Endothelial cell of umbilical vein (primary cell): Measurements from ENCODE around the gene PRKCD. TPM values are rescaled to one million over a fixed set of nuclear protein-coding genes. Genes with fewer than 3 reads are reported as not detected.

Experiments
- BruUV-seq: library from RNA; stranded (reverse); fragments of 400-500 nt; replicated peaks from 2 replicates; lab custom pipeline; 2021; lab: Mats Ljungman, UMichigan
- CTCF ChIA-PET: fragments of 300-600, 350-600 bp; sonication (Branson Sonifier 250); formaldehyde crosslinking; loops from one replicate; lab custom pipeline; 2021; ENCODE audit warnings: antibody characterized with exemption, inconsistent platforms; lab: Charles Lee
- POLR2A ChIA-PET: fragments of 300-600, 350-600 bp; sonication (Branson Sonifier 250); formaldehyde crosslinking; loops from one replicate; lab custom pipeline; 2021; ENCODE audit warnings: antibody characterized with exemption, inconsistent platforms; lab: Charles Lee
- DNase-seq: peaks from one replicate; pipeline ENCODE4 v3.0.0-alpha.2; 2011; ENCODE audit warnings: low read depth, low spot score
- FAIRE-seq: peaks from 2 replicates; lab custom pipeline; 2011; peaks lifted over from hg19 to GRCh38; lab: Jason Lieb, UNC
- H2AFZ ChIP-seq: 2 replicates; pipeline ENCODE4 v1.6.0; 2012; ENCODE audit warnings: low read depth, low read length, control low read depth, inconsistent platforms
- H3K27ac ChIP-seq: 2 replicates; pipeline ENCODE4 v1.5.1; 2011; ENCODE audit warnings: low read depth, mild to moderate bottlenecking, control low read depth, low read length, moderate library complexity; ENCODE audit not compliant: insufficient read depth
- H3K27me3 ChIP-seq, 2 experiments: 2 replicates each; pipeline versions ENCODE4 v1.6.0 to v1.6.1; 2011; ENCODE audit warnings: low read length in 2 of 2, mixed read lengths in 1 of 2; ENCODE audit not compliant: control insufficient read depth in 2 of 2, insufficient read depth in 2 of 2
- H3K36me3 ChIP-seq, 2 experiments: 2 replicates in 1 of 2; 3 replicates in 1 of 2; pipeline ENCODE4 v1.5.1; 2011; ENCODE audit warnings: low read length in 2 of 2, mild to moderate bottlenecking in 1 of 2, moderate library complexity in 1 of 2; ENCODE audit not compliant: control insufficient read depth in 2 of 2, insufficient read depth in 2 of 2; ENCODE audit errors: extremely low read depth in 1 of 2
- H3K4me1 ChIP-seq: 3 replicates; pipeline ENCODE4 v1.5.1; 2011; ENCODE audit warnings: mild to moderate bottlenecking, low read length; ENCODE audit not compliant: control insufficient read depth, insufficient read depth; ENCODE audit errors: extremely low read depth
- H3K4me2 ChIP-seq: 2 replicates; pipeline ENCODE4 v1.6.1; 2011; ENCODE audit warnings: low read length, control low read depth, mixed read lengths; ENCODE audit not compliant: insufficient read depth
- H3K4me3 ChIP-seq, 3 experiments: fragments of 200-600 bp in 1 of 3; sonication (generic), shearing (Covaris generic) in 1 of 3; replicated peaks in 1 of 3; 2 replicates each; pipeline ENCODE4 v1.5.1; 2011 to 2016; ENCODE audit warnings: control low read depth in 3 of 3, low read length in 3 of 3, mild to moderate bottlenecking in 2 of 3, inconsistent platforms in 1 of 3, low read depth in 1 of 3, moderate library complexity in 1 of 3; ENCODE audit not compliant: insufficient read depth in 1 of 3
- H3K79me2 ChIP-seq: 2 replicates; pipeline ENCODE4 v1.6.0; 2012; ENCODE audit warnings: low read length, inconsistent platforms; ENCODE audit not compliant: control insufficient read depth, insufficient read depth
- H3K9ac ChIP-seq: replicated peaks from 2 replicates; pipeline ENCODE3; 2011; ENCODE audit warnings: low read length, control low read depth; ENCODE audit not compliant: insufficient read depth; ENCODE audit errors: extremely low read depth
- H3K9me1 ChIP-seq: replicated peaks from 3 replicates; pipeline ENCODE4 v1.6.0; 2011; ENCODE audit warnings: mild to moderate bottlenecking, low read length; ENCODE audit not compliant: control insufficient read depth, insufficient read depth; ENCODE audit errors: extremely low read depth
- H3K9me3 ChIP-seq: replicated peaks from 2 replicates; pipeline ENCODE4 v1.5.1; 2012; ENCODE audit warnings: low read length, inconsistent platforms; ENCODE audit not compliant: control insufficient read depth, insufficient read depth
- H4K20me1 ChIP-seq: replicated peaks from 2 replicates; pipeline ENCODE3; 2011; ENCODE audit warnings: mild to moderate bottlenecking, low read length; ENCODE audit not compliant: control insufficient read depth, insufficient read depth; ENCODE audit errors: extremely low read depth
- EZH2 ChIP-seq: IDR thresholded peaks from 2 replicates; pipeline ENCODE4 v1.6.1; 2012; ENCODE audit warnings: borderline replicate concordance, low read depth, mild to moderate bottlenecking, moderate library complexity, low read length, inconsistent platforms; ENCODE audit not compliant: severe bottlenecking
- FOS ChIP-seq: IDR thresholded peaks from 2 replicates; pipeline ENCODE4 v1.6.1; 2011; ENCODE audit warnings: mild to moderate bottlenecking, low read length, moderate library complexity, borderline replicate concordance; ENCODE audit not compliant: insufficient read depth
- GATA2 ChIP-seq: IDR thresholded peaks from 2 replicates; pipeline ENCODE4 v1.7.0; 2011; ENCODE audit warnings: low read depth, mild to moderate bottlenecking, moderate library complexity, mixed read lengths, low read length; ENCODE audit not compliant: insufficient read length, insufficient read depth
- JUN ChIP-seq: IDR thresholded peaks from 2 replicates; pipeline ENCODE4 v1.6.1; 2011; ENCODE audit warnings: borderline replicate concordance, low read depth; ENCODE audit not compliant: insufficient read length, insufficient read depth
- POLR2A ChIP-seq: IDR thresholded peaks from 2 replicates; pipeline ENCODE4 v1.6.1; 2012; ENCODE audit warnings: low read depth, mild to moderate bottlenecking, control low read depth, low read length
- POLR2AphosphoS5 ChIP-seq: IDR thresholded peaks from 2 replicates; pipeline ENCODE4 v1.6.1; 2012; ENCODE audit warnings: low read depth, mild to moderate bottlenecking, control low read depth, low read length, moderate library complexity; ENCODE audit not compliant: insufficient read depth
- dilution Hi-C: fragments of 300-500 bp; cut with MboI; formaldehyde crosslinking; loops from one replicate; pipeline ENCODE4 v1.15.0; 2019; ENCODE audit warnings: low sequenced_read_pairs; ENCODE audit not compliant: extremely low pct_ligation_motif_present
- intact Hi-C: fragments of 100-400 bp; cut with micrococcal nuclease; formaldehyde crosslinking; loops from one replicate; pipeline ENCODE4 v1.10.0; 2022
- polyA plus RNA-seq, 4 experiments: library from polyadenylated mRNA; depleted of rRNA in 3 of 4; stranded (reverse) in 3 of 4; unstranded in 1 of 4; fragments of >200 nt; gene quantifications; 2 replicates each; pipeline versions ENCODE4 v1.2.1 to v1.2.3, GENCODE V29; 2011 to 2012; ENCODE audit warnings: missing spikeins in 1 of 4
- total RNA-seq: library from RNA; stranded (reverse); gene quantifications from 2 replicates; pipeline ENCODE4 v1.2.3, GENCODE V29; 2021
- TF ChIP-seq, protein P1 (sequence below): IDR thresholded peaks from 2 replicates; pipeline ENCODE4 v1.6.1; 2011; ENCODE audit not compliant: insufficient read depth, insufficient read length
- TF ChIP-seq, protein P2 (sequence below), 2 donors: IDR thresholded peaks; 1 replicate in 1 of 2; 2 replicates in 1 of 2; pipeline ENCODE4 v1.5.1; 2011; ENCODE audit warnings: low read length in 2 of 2, mild to moderate bottlenecking in 2 of 2, moderate library complexity in 2 of 2, control low read depth in 1 of 2, inconsistent platforms in 1 of 2, low read depth in 1 of 2; ENCODE audit not compliant: insufficient read depth in 1 of 2; ENCODE audit errors: extremely low read depth in 1 of 2

The PRKCD gene
- total and polyA plus RNA-seq, 2 donors (not counting 3 experiments of a cell fraction or from before 2014, with no cell fraction given) = 15.5 to 19.0 TPM

DNA sequence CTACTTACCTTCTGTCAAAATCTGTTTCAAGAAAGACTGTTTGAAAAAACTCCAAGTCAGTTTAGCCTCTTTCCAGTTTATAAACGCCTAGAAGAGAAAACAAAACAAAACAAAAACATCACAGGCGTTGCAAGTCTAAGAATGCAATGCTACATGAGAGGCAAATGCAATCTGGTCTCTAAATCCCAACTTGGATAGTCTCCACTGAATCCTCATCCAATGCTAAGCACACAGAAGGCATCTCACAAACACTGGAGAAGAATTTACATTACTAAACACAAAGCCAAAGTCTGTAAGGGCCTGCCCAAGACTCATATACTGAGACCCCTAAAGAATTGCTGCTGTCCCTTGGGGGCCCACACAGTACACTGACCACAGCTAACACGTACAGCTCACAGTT lies 49.2 kb upstream of the PRKCD start:
- Histone ChIP-seq H3K4me2 (no peak overlapping the region), H3K4me1 (no peaks in the 10 kb centered on the region), H3K9ac (no peak overlapping the region), H4K20me1 (no peaks in the 10 kb centered on the region), H3K27ac (no peak overlapping the region), H3K9me1 (no peaks in the 10 kb centered on the region), H3K27me3 (no peaks in the 10 kb centered on the region), H3K36me3 (peaks cover 5 to 9% of the 10 kb centered on the region in 2 experiments), H3K79me2 (no peaks in the 10 kb centered on the region), H3K9me3 (no peaks in the 10 kb centered on the region), H3K4me3 (no peak overlapping the region), H2AFZ (no peak overlapping the region)
- FAIRE-seq (no peak), DNase-seq (no peak)
- ChIA-PET POLR2A (no interaction called here), CTCF (interaction anchor here (1.8 to 2.3 kb wide), 2 partner anchors 84 to 86 kb away, joined by 5 to 18 read pairs; no protein-coding TSS in a partner anchor)
- TF ChIP-seq JUN (no peak), FOS (no peak), GATA2 (no peak), POLR2A (no peak), POLR2AphosphoS5 (no peak), EZH2 (no peak)
- TF ChIP-seq, protein P1, sequence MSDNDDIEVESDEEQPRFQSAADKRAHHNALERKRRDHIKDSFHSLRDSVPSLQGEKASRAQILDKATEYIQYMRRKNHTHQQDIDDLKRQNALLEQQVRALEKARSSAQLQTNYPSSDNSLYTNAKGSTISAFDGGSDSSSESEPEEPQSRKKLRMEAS = no peak
- TF ChIP-seq, protein P2, sequence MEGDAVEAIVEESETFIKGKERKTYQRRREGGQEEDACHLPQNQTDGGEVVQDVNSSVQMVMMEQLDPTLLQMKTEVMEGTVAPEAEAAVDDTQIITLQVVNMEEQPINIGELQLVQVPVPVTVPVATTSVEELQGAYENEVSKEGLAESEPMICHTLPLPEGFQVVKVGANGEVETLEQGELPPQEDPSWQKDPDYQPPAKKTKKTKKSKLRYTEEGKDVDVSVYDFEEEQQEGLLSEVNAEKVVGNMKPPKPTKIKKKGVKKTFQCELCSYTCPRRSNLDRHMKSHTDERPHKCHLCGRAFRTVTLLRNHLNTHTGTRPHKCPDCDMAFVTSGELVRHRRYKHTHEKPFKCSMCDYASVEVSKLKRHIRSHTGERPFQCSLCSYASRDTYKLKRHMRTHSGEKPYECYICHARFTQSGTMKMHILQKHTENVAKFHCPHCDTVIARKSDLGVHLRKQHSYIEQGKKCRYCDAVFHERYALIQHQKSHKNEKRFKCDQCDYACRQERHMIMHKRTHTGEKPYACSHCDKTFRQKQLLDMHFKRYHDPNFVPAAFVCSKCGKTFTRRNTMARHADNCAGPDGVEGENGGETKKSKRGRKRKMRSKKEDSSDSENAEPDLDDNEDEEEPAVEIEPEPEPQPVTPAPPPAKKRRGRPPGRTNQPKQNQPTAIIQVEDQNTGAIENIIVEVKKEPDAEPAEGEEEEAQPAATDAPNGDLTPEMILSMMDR (IDR thresholded peaks at IDR 0.05; ENCODE audit: extremely low read depth in 1 of 2, insufficient read depth in 1 of 2, low read depth in 1 of 2, low read length in 2 of 2) = no peak
- intact Hi-C loops (loop anchor here (10.0 kb wide), 1 partner anchor 183 kb away; no protein-coding TSS in a partner anchor), dilution Hi-C loops (no loop called here)
- no TSS peak for BruUV-seq
